ENCODE measurements around the gene CISD1. TPM values are rescaled to one million over a fixed set of nuclear protein-coding genes. Genes with fewer than 3 reads are reported as not detected.

The CISD1 gene
- total and polyA plus RNA-seq, 10 of the 15 experiments (the other 5 are each of a cell fraction or from before 2014, with no cell fraction given): 23.0 to 162 (median 58.5) TPM

- no peak for FAIRE-seq
- no peak overlapping the region for H2AFZ ChIP-seq (ENCODE audit: control insufficient read depth, low read depth, low read length)
- 0% methylated on average over 1 of the region's 1 CpG for WGBS (ENCODE audit: insufficient coverage, insufficient replicate concordance, low lambda C conversion rate, missing lambda C conversion rate)
These were observed 53.9 kb downstream of the CISD1 start for GRCh38 chr10:58322835-58323209.

More at GRCh38 chr10:58322835-58323209, 53.9 kb downstream of the CISD1 start:
- Histone ChIP-seq H3K9me3 (replicated peaks; ENCODE audit: control insufficient read depth, insufficient read depth, low read length) (no peaks in the 10 kb centered on the region), H4K20me1 (ENCODE audit: control insufficient read depth, insufficient read depth) (no peaks in the 10 kb centered on the region), H3K27me3 (replicated peaks in 1 of 2; ENCODE audit: control insufficient read depth in 2 of 2, insufficient read depth in 2 of 2, low read length in 1 of 2) (no peaks in the 10 kb centered on the region), H3K36me3 (ENCODE audit: control insufficient read depth in 2 of 2, insufficient read depth in 2 of 2, low read length in 1 of 2) (no peaks in the 10 kb centered on the region), H3K79me2 (ENCODE audit: control insufficient read depth, insufficient read depth, low read length) (no peaks in the 10 kb centered on the region), H3K9ac (ENCODE audit: control insufficient read depth, insufficient read depth, low read length) (no peak overlapping the region), H3K4me2 (ENCODE audit: control insufficient read depth, insufficient read depth) (peak overlapping the region; percentile 34; the same call in 1 of the 2 replicates), H3K4me1 (ENCODE audit: control insufficient read depth, insufficient read depth, low read length) (peaks cover 4% of the 10 kb centered on the region; the same call in 1 of the 2 replicates), H3K27ac (ENCODE audit: control insufficient read depth, insufficient read depth) (no peak overlapping the region), H3K4me3 (no peak overlapping the region)
- BruUV-seq (replicated peaks): no TSS peak
- DNase-seq (ENCODE audit: low read depth, low spot score): no peak
- ChIA-PET POLR2A (interaction anchor here (1.3 to 1.7 kb wide), 2 partner anchors 19 to 54 kb away, joined by 4 to 6 read pairs; partner anchors contain the start of gene CISD1), CTCF (interaction anchor here (1.0 to 1.7 kb wide), 4 partner anchors 11 to 62 kb away, joined by 3 to 7 read pairs (median 4); no protein-coding TSS in a partner anchor), RAD21 (ENCODE audit: unreplicated experiment) (interaction anchor here (1.1 to 1.4 kb wide), 2 partner anchors 19 kb away, joined by 3 to 4 read pairs; no protein-coding TSS in a partner anchor), SMC1A (ENCODE audit: uncharacterized antibody, unreplicated experiment) (interaction anchor here (1.1 to 1.3 kb wide), 2 partner anchors 20 to 23 kb away, joined by 3 to 5 read pairs; no protein-coding TSS in a partner anchor)
- in situ Hi-C loops (cut with MboI): no loop called here
- peak; percentile 52 for TF ChIP-seq IKZF1 (conservative IDR thresholded peaks at IDR 0.05)
- no peak for TF ChIP-seq KAT2A (conservative IDR thresholded peaks at IDR 0.05; ENCODE audit: control insufficient read depth, low read depth, low read length)
- no peak for TF ChIP-seq SMARCA5 (IDR thresholded peaks at IDR 0.05)
- no peak for TF ChIP-seq RUNX3 (IDR thresholded peaks at IDR 0.05; ENCODE audit: low read length)
- TF ChIP-seq RBBP5 (conservative IDR thresholded peaks at IDR 0.05): no peak
- no peak for TF ChIP-seq HSF1 (IDR thresholded peaks at IDR 0.05; ENCODE audit: low read depth, low read length)
- TF ChIP-seq CREB1 (IDR thresholded peaks at IDR 0.05; ENCODE audit: low read depth): no peak
- TF ChIP-seq CEBPZ (IDR thresholded peaks at IDR 0.05; ENCODE audit: low read depth, low read length): no peak
- no peak for TF ChIP-seq SIX5 (IDR thresholded peaks at IDR 0.05; ENCODE audit: low read depth, low read length, severe bottlenecking)
- TF ChIP-seq NKRF (conservative IDR thresholded peaks at IDR 0.05): no peak
- TF ChIP-seq YY1 (IDR thresholded peaks at IDR 0.05; ENCODE audit: low read depth, low read length): no peak
- no peak for TF ChIP-seq TCF7 (IDR thresholded peaks at IDR 0.05; ENCODE audit: borderline replicate concordance)
- TF ChIP-seq IKZF2 (IDR thresholded peaks at IDR 0.05): 0 out of 4 replicates have a peak, but pooled peaks of 1 of the 2 experiments have one; percentile 31
- no peak for TF ChIP-seq FOS (IDR thresholded peaks at IDR 0.05; ENCODE audit: borderline replicate concordance, extremely low read depth, insufficient read length)
- intact Hi-C loops (cut with micrococcal nuclease; ENCODE audit: unreplicated experiment): no loop called here
- peak; percentile 36 for ATAC-seq

Data from GM12878 (cell line).